Chondrocyte (in vitro differentiated cells): Measurements from ENCODE around the gene DCBLD1. TPM values are rescaled to one million over a fixed set of nuclear protein-coding genes. Genes with fewer than 3 reads are reported as not detected.

Experiments
- DNase-seq: peaks from one replicate; pipeline ENCODE4 v3.0.0; 2021; ENCODE audit warnings: mixed read lengths, low spot score
- H3K27ac Mint-ChIP-seq: one replicate; pipeline ENCODE4 v1.8.0; 2021; ENCODE audit warnings: mild to moderate bottlenecking, moderate library complexity, mixed read lengths; ENCODE audit not compliant: unreplicated experiment
- H3K27me3 Mint-ChIP-seq: 2 replicates; pipeline ENCODE4 v1.8.0; 2021; ENCODE audit warnings: low read depth, mixed read lengths
- H3K36me3 Mint-ChIP-seq: 2 replicates; pipeline ENCODE4 v1.8.0; 2021; ENCODE audit warnings: low read depth, mixed read lengths
- H3K4me1 Mint-ChIP-seq: 2 replicates; pipeline ENCODE4 v1.8.0; 2021; ENCODE audit warnings: low read depth, mild to moderate bottlenecking, mixed read lengths
- H3K4me3 Mint-ChIP-seq: one replicate; pipeline ENCODE4 v1.8.0; 2021; ENCODE audit warnings: mild to moderate bottlenecking, moderate library complexity, mixed read lengths; ENCODE audit not compliant: unreplicated experiment
- H3K9me3 Mint-ChIP-seq: 2 replicates; pipeline ENCODE4 v1.8.0; 2021; ENCODE audit warnings: low read depth, mixed read lengths
- CTCF ChIP-seq: fragments of 200-600 bp; sonication (generic); IDR thresholded peaks from 2 replicates; pipeline ENCODE4 v1.5.0; 2021; ENCODE audit warnings: antibody characterized with exemption, mild to moderate bottlenecking, moderate library complexity
- total RNA-seq: library from RNA; stranded (reverse); gene quantifications from 3 replicates; pipeline ENCODE4 v1.2.1, GENCODE V29; 2021

The DCBLD1 gene
- total RNA-seq, 1 donor from 2014 or later, result 39.3 TPM

- no peak for DNase-seq
- no peak overlapping the region for H3K4me3 Mint-ChIP-seq
- peaks cover 10% of the 10 kb centered on the region for H3K36me3 Mint-ChIP-seq
- no peaks in the 10 kb centered on the region for H3K9me3 Mint-ChIP-seq
- H3K4me1 Mint-ChIP-seq, result peaks cover 6% of the 10 kb centered on the region
- no peaks in the 10 kb centered on the region for H3K27me3 Mint-ChIP-seq
- no peak overlapping the region for H3K27ac Mint-ChIP-seq
- no peak for TF ChIP-seq CTCF
These were observed 108.0 kb downstream of the DCBLD1 start for GRCh38 chr6:117590447-117590846.

GRCh38 chr6:117591405-117591804 lies 108.9 kb downstream of the DCBLD1 start:
- Mint-ChIP-seq H3K4me1 (peaks cover 6% of the 10 kb centered on the region), H3K9me3 (peaks cover 7% of the 10 kb centered on the region), H3K27me3 (no peaks in the 10 kb centered on the region), H3K36me3 (peaks cover 18% of the 10 kb centered on the region), H3K4me3 (no peak overlapping the region), H3K27ac (peak overlapping the region; percentile 12)
- no peak for DNase-seq
- TF ChIP-seq CTCF, result no peak

- TF ChIP-seq CTCF, result no peak
These were observed 110.7 kb downstream of the DCBLD1 start for GRCh38 chr6:117592983-117593759.

GRCh38 chr6:117595099-117595923 lies 112.8 kb downstream of the DCBLD1 start:
- DNase-seq, result no peak
- Mint-ChIP-seq H3K27ac (peak overlapping the region; percentile 23), H3K36me3 (peaks cover 17% of the 10 kb centered on the region), H3K9me3 (peaks cover 11% of the 10 kb centered on the region), H3K27me3 (no peaks in the 10 kb centered on the region), H3K4me1 (peaks cover 22% of the 10 kb centered on the region), H3K4me3 (no peak overlapping the region)
- TF ChIP-seq CTCF, result no peak

More at GRCh38 chr6:117592983-117593759, 110.7 kb downstream of the DCBLD1 start:
- no peaks in the 10 kb centered on the region for H3K27me3 Mint-ChIP-seq
- no peak for DNase-seq
- no peak overlapping the region for H3K4me3 Mint-ChIP-seq
- H3K36me3 Mint-ChIP-seq, result peaks cover 23% of the 10 kb centered on the region
- peaks cover 6% of the 10 kb centered on the region for H3K4me1 Mint-ChIP-seq
- H3K27ac Mint-ChIP-seq, result no peak overlapping the region
- H3K9me3 Mint-ChIP-seq, result peaks cover 11% of the 10 kb centered on the region

- Mint-ChIP-seq H3K27me3 (no peaks in the 10 kb centered on the region), H3K36me3 (peaks cover 16% of the 10 kb centered on the region), H3K27ac (no peak overlapping the region), H3K9me3 (peaks cover 11% of the 10 kb centered on the region), H3K4me1 (peaks cover 32% of the 10 kb centered on the region), H3K4me3 (no peak overlapping the region)
- TF ChIP-seq CTCF, result no peak
- DNase-seq, result no peak
These were observed 115.3 kb downstream of the DCBLD1 start for GRCh38 chr6:117597755-117598154.
